ENCODE measurements around the gene TM9SF4.
"Not testable (repeated sequence)": the region's sequence is repeated elsewhere in the genome, so short reads cannot be mapped to it uniquely, and the experiment has no call there.

Gene TM9SF4

GRCh38 chr20:32116079-32116521, 6.6 kb downstream of the TM9SF4 start:
- FAIRE-seq: no peak
- no peak for TF ChIP-seq CTCF (IDR thresholded peaks at IDR 0.05; ENCODE audit: insufficient read depth, missing control alignments)
- DNase-seq (ENCODE audit: insufficient read length, low spot score): no peak

DNA sequence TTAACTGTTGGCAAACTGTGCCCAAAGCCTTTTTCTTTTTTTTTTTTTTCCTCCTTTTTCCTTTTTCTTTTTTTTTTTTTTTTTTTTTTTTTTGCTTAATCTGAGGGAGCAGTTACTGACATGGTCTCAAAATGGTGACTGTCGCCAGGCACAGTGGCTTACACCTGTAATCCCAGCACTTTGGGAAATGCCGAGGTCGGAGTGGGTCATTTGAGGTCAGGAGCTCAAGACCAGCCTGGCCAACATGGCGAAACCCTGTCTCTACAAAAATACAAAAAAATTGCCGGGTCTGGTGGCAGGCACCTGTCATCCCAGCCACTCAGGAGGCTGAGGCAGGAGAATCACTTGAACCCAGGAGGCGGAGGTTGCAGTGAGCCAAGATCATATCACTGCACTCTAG, 7.3 kb downstream of the TM9SF4 start:
- DNase-seq (ENCODE audit: insufficient read length, low spot score); FAIRE-seq: not testable (repeated sequence)

DNA sequence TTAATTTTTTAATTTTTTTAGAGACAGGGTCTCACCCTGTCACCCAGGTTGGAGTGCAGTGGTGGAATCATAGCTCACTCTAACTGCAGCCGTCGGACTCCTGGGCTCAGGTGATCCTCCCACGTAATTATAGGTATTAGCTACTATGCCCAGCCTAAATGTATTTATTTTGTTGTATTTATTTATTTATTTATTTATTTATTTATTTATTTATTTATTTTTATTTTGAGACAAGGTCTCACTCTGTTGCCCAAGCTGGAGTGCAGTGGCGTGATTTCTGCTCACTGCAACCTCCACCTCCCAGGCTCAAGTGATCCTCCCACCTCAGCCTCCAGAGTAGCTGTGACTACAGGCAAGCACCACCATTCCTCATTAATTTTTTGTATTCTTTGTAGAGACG, 8.9 kb downstream of the TM9SF4 start:
- FAIRE-seq; DNase-seq (ENCODE audit: insufficient read length, low spot score): not testable (repeated sequence)

DNA sequence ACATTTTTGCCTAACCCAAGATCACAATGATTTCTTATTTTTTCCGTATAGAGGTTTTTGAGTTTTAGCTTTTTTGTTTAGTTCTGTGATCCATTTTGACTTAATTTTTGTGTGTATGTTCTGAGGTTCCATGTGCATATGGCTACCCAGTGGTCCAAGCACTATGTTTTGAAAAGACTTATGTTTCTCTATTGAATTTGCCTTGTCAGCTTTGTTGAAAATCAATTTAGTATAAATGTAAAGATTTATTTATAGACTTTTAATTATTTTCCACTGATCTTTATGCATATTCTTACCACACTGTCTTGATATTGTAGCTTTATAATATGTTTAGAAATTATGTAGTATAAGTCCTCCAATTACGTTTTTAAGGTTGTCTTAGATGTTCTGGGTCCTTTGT, 10.2 kb downstream of the TM9SF4 start:
- no peak for DNase-seq (ENCODE audit: insufficient read length, low spot score)
- no peak for FAIRE-seq
- TF ChIP-seq CTCF (IDR thresholded peaks at IDR 0.05; ENCODE audit: insufficient read depth, missing control alignments): no peak

- FAIRE-seq; DNase-seq (ENCODE audit: insufficient read length, low spot score): not testable (repeated sequence)
Observed at GRCh38 chr20:32121908-32122307, 12.4 kb downstream of the TM9SF4 start.

DNA sequence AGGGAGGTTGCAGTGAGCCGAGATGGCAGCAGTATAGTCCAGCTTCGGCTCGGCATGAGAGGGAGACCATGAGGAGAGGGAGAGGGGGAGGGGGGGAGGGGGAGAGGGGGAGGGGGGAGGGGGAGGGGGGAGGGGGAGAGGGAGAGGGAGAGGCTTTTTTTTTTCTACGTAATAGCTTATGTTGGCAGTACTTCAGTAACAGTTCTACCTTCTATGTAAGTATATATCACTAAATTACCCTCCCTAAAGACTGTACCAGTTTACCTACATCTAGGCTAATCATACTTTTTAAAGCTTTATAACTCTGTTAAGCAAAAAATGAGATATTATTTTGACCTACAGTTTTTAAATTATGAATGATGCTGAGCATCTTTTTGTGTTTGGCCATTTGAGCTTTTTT, 13.6 kb downstream of the TM9SF4 start:
- TF ChIP-seq CTCF (IDR thresholded peaks at IDR 0.05; ENCODE audit: insufficient read depth, missing control alignments): no peak
- FAIRE-seq (no peak), DNase-seq (ENCODE audit: insufficient read length, low spot score) (no peak)

DNA sequence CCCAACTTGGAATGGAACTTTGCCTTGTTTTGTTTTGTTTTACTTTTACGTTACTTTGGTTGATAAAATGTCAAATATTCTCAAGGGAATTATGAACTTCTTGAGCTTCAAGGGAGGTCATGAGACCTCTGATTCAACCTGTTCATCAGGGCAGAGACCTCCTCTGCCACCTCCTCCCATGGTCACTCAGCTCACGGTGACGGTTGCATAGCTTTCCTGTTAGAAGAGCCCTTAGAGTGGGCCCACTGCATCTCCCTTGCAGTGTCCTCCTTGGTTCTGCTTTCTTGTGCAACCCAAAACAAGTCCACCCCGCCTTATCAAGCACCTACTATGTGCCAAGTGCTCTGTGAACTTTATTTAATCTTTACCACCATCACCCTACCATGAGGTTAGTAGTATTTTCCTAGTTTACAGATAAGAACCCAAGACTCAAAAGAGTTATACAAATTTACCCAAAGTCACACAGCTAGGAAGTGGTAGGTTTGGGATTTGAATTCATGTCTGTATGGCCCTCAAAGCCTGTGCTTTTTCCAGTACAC, 15.5 kb downstream of the TM9SF4 start:
- TF ChIP-seq CTCF (IDR thresholded peaks at IDR 0.05; ENCODE audit: insufficient read depth, missing control alignments): no peak
- DNase-seq (ENCODE audit: insufficient read length, low spot score): no peak
- FAIRE-seq: no peak

DNA sequence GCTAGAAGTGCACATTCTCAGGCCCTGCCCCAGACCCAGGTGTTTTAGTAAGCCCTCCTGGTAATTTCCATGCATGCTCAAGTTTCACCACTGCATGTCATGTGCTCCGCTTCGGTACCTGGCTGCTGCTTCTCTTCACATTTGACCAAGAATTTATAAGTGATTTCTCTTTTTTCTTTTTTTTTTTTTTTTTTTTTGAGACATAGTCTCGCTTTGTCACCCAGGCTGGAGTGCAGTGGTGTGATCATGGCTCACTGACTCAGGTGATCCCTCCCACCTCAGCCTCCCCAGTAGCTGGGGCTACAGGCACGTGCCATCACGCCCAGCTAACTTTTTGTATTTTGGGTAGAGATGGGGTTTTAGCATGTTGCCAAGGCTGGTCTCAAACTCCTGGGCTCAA, 16.0 kb downstream of the TM9SF4 start:
- no peak for TF ChIP-seq CTCF (IDR thresholded peaks at IDR 0.05; ENCODE audit: insufficient read depth, missing control alignments)
- no peak for FAIRE-seq
- DNase-seq (ENCODE audit: insufficient read length, low spot score): no peak

- DNase-seq (ENCODE audit: insufficient read length, low spot score) (no peak), FAIRE-seq (no peak)
- TF ChIP-seq CTCF (IDR thresholded peaks at IDR 0.05; ENCODE audit: insufficient read depth, missing control alignments): no peak
Observed at GRCh38 chr20:32126919-32127318, 17.4 kb downstream of the TM9SF4 start.
